Measurements from ENCODE around the gene TIGD2.

TIGD2 gene

DNA sequence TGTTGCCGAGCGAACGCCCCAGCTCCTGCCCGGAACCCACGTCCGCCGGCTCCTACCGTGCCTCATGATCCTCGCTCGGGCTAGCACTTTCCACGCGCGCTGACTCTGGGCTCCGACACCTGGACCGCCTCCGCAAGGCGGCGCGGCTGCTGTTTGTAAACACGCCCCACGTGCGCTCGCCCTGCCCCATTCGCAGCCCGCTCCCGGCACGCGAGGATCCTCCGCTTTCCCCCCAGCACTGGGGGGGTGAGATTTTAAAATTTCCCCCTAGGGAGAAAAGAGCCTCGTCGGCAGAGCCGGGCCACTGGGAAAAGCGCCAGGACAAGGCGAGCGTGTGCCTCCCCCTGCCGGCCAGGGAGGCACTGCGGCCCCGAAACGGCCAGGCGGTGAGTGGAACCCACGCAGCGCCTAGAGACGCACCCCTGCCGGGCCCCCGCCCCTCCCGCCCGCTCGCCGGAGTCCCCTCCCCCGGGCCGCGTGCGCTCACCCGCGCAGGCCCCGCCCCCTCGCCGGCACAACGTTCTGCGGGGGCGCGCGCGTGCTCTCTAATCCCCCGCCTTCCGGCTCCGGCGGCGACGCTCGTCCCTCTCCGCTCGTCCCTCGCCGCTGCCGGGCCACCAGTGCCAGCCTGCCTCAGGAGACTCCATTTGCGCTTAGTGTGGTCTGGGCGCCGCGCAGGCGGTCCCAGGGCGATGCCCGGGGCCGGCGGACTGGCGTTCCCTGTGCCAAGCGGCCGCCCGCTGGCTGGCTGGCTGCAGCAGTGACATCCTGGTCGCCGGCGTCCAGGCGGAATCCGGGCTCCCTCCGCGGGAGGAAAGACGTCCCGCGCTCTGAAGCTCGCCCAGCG, at the start of gene TIGD2:
TSS of gene TIGD2 (plus strand) at position 548 of the 847 bp plus-strand sequence. CDS start 1,442 bp downstream, outside the sequence.
- Histone ChIP-seq H3K4me1 (ENCODE audit: control insufficient read depth, low read length) (peaks cover 17% of the 10 kb centered on the region), H3F3A (ENCODE audit: control insufficient read depth, insufficient read depth) (no peaks in the 10 kb centered on the region), H3K79me2 (ENCODE audit: control insufficient read depth, low read length) (peaks cover 8% of the 10 kb centered on the region), H4K20me1 (ENCODE audit: control insufficient read depth, insufficient read depth, low read depth, low read length) (no peaks in the 10 kb centered on the region), H3K27me3 (ENCODE audit: control insufficient read depth, low read length) (peaks cover 13% of the 10 kb centered on the region), H3K36me3 (ENCODE audit: control insufficient read depth, low read length) (peaks cover 11% of the 10 kb centered on the region), H3K9me3 (ENCODE audit: control insufficient read depth, insufficient read depth, low read length) (peaks cover 6% of the 10 kb centered on the region; the same call in 1 of the 2 replicates), H3K4me2 (ENCODE audit: low read length) (peak within 1 kb of the TSS; percentile 81), H3K4me3 (ENCODE audit: low read length) (peak within 1 kb of the TSS; percentile 80), H3K9me2 (replicated peaks; ENCODE audit: control insufficient read depth, low read length) (no peaks in the 10 kb centered on the region), H3K27ac (ENCODE audit: low read depth, low read length) (no peak within 1 kb of the TSS)
- TF ChIP-seq, protein P1, sequence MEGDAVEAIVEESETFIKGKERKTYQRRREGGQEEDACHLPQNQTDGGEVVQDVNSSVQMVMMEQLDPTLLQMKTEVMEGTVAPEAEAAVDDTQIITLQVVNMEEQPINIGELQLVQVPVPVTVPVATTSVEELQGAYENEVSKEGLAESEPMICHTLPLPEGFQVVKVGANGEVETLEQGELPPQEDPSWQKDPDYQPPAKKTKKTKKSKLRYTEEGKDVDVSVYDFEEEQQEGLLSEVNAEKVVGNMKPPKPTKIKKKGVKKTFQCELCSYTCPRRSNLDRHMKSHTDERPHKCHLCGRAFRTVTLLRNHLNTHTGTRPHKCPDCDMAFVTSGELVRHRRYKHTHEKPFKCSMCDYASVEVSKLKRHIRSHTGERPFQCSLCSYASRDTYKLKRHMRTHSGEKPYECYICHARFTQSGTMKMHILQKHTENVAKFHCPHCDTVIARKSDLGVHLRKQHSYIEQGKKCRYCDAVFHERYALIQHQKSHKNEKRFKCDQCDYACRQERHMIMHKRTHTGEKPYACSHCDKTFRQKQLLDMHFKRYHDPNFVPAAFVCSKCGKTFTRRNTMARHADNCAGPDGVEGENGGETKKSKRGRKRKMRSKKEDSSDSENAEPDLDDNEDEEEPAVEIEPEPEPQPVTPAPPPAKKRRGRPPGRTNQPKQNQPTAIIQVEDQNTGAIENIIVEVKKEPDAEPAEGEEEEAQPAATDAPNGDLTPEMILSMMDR (IDR thresholded peaks at IDR 0.05; ENCODE audit: low read depth, low read length, poor library complexity, severe bottlenecking) = peak; percentile 71
- no peak for TF ChIP-seq EZH2phosphoT487 (IDR thresholded peaks at IDR 0.05; ENCODE audit: borderline replicate concordance, low read length)

DNA sequence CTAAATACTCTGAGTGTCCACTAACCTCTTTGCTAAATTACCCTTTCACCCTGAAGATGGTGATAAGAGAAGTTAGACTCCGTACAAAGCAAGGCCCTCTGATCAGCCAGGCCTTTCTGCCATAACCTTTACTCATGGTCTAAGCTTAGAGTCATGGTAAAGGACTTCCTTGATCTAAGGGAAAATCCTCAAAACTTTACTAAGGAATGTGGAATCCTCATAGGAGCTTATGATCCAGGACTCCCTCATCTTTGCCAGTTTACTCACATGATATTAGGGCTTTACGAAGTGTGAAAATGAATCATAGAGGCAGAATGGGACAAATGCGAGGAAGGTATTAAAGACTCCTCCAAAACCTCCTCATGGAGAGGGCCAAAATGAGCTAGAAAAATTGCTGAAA, 46.5 kb upstream of the TIGD2 start:
- no peaks in the 10 kb centered on the region for H3K36me3 ChIP-seq (ENCODE audit: control insufficient read depth, low read length)
- H3F3A ChIP-seq (ENCODE audit: control insufficient read depth, insufficient read depth) = no peaks in the 10 kb centered on the region
- H3K9me3 ChIP-seq (ENCODE audit: control insufficient read depth, insufficient read depth, low read length) = no peaks in the 10 kb centered on the region
- no peak for TF ChIP-seq EZH2phosphoT487 (IDR thresholded peaks at IDR 0.05; ENCODE audit: borderline replicate concordance, low read length)
- TF ChIP-seq, protein P1 (IDR thresholded peaks at IDR 0.05; ENCODE audit: low read depth, low read length, poor library complexity, severe bottlenecking) = no peak
- no peaks in the 10 kb centered on the region for H3K79me2 ChIP-seq (ENCODE audit: control insufficient read depth, low read length)
- no peak overlapping the region for H3K4me3 ChIP-seq (ENCODE audit: low read length)
- H3K27me3 ChIP-seq (ENCODE audit: control insufficient read depth, low read length) = peaks cover under 1% of the 10 kb centered on the region; the same call in 1 of the 2 replicates
- no peaks in the 10 kb centered on the region for H4K20me1 ChIP-seq (ENCODE audit: control insufficient read depth, insufficient read depth, low read depth, low read length)
- no peaks in the 10 kb centered on the region for H3K4me1 ChIP-seq (ENCODE audit: control insufficient read depth, low read length)
- no peaks in the 10 kb centered on the region for H3K9me2 ChIP-seq (replicated peaks; ENCODE audit: control insufficient read depth, low read length)
- no peak overlapping the region for H3K27ac ChIP-seq (ENCODE audit: low read depth, low read length)
- no peak overlapping the region for H3K4me2 ChIP-seq (ENCODE audit: low read length)

DNA sequence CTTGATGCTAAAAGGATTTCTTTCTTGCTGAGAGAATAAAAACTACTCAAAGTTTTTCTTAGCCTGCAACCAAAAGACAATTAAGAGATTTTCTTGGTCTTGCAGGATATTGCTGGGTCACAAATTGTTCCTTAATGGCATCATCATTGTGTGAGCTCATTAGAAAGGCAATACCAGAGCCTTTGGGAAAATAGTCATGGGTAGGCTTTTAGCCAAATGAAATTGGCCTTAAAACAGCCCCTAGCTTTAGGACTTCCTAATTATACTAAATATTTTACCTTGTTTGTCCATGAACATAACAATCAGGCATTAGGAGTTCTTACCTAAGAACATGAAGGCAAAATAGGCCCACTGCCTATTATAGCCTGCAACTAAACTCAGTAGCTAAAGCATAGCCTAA, 43.9 kb upstream of the TIGD2 start:
- Histone ChIP-seq H3K27ac (ENCODE audit: low read depth, low read length) (no peak overlapping the region), H3K4me2 (ENCODE audit: low read length) (no peak overlapping the region), H3K27me3 (ENCODE audit: control insufficient read depth, low read length) (peaks cover 9% of the 10 kb centered on the region), H4K20me1 (ENCODE audit: control insufficient read depth, insufficient read depth, low read depth, low read length) (no peaks in the 10 kb centered on the region), H3K4me3 (ENCODE audit: low read length) (no peak overlapping the region), H3F3A (ENCODE audit: control insufficient read depth, insufficient read depth) (no peaks in the 10 kb centered on the region), H3K36me3 (ENCODE audit: control insufficient read depth, low read length) (no peaks in the 10 kb centered on the region), H3K79me2 (ENCODE audit: control insufficient read depth, low read length) (no peaks in the 10 kb centered on the region), H3K9me2 (replicated peaks; ENCODE audit: control insufficient read depth, low read length) (no peaks in the 10 kb centered on the region), H3K9me3 (ENCODE audit: control insufficient read depth, insufficient read depth, low read length) (no peaks in the 10 kb centered on the region), H3K4me1 (ENCODE audit: control insufficient read depth, low read length) (no peaks in the 10 kb centered on the region)
- TF ChIP-seq EZH2phosphoT487 (IDR thresholded peaks at IDR 0.05; ENCODE audit: borderline replicate concordance, low read length) = no peak
- TF ChIP-seq, protein P1 (IDR thresholded peaks at IDR 0.05; ENCODE audit: low read depth, low read length, poor library complexity, severe bottlenecking) = no peak
